GM19455 (cell line): ENCODE results near the gene SLC10A7.

Source experiments
- ATAC-seq: cut with Tn5 transposase; IDR thresholded peaks from one replicate; pipeline ENCODE4 v1.9.1; 2021; ENCODE audit not compliant: unreplicated experiment

The SLC10A7 gene

GRCh38 chr4:146224326-146224966 is 297.3 kb downstream of the SLC10A7 start:
- no peak for ATAC-seq

- no peak for ATAC-seq
These were observed 299.4 kb downstream of the SLC10A7 start for GRCh38 chr4:146222313-146222712.

- no peak for ATAC-seq
These were observed 307.5 kb downstream of the SLC10A7 start, which contains the start of gene REELD1 for GRCh38 chr4:146214238-146214637. Gene REELD1 (plus strand): TSS chr4:146214538. CDS start chr4:146216953, 2,415 bp downstream.

- ATAC-seq, result no peak
These were observed 309.0 kb downstream of the SLC10A7 start for GRCh38 chr4:146212781-146213180.

- no peak for ATAC-seq
These were observed 310.3 kb downstream of the SLC10A7 start for GRCh38 chr4:146211440-146211839.

GRCh38 chr4:146210890-146211289 is 310.9 kb downstream of the SLC10A7 start:
- no peak for ATAC-seq

- no peak for ATAC-seq
These were observed 314.3 kb downstream of the SLC10A7 start for GRCh38 chr4:146207410-146207809.
